Measurements from ENCODE around the gene MELK.

DNA sequence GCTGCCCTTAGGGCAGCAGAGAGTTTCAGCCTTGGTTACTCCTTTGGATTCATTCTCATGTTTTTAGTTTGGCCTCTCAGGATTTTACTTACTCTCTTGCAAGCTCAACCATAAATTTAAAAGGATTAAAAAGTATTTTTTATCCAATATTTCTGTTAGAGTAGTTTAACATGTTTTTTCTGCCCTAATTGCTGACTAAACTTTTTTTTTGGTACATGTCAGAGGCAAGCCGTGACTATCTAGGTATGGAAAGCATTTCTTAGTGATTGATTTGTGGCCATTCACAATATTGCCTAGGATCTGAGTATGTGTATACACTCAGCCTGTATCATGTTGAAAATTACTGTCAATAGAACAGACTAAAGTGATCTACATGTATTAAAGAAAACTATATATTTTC is 92.1 kb downstream of the MELK start:
- TF ChIP-seq, protein P1, sequence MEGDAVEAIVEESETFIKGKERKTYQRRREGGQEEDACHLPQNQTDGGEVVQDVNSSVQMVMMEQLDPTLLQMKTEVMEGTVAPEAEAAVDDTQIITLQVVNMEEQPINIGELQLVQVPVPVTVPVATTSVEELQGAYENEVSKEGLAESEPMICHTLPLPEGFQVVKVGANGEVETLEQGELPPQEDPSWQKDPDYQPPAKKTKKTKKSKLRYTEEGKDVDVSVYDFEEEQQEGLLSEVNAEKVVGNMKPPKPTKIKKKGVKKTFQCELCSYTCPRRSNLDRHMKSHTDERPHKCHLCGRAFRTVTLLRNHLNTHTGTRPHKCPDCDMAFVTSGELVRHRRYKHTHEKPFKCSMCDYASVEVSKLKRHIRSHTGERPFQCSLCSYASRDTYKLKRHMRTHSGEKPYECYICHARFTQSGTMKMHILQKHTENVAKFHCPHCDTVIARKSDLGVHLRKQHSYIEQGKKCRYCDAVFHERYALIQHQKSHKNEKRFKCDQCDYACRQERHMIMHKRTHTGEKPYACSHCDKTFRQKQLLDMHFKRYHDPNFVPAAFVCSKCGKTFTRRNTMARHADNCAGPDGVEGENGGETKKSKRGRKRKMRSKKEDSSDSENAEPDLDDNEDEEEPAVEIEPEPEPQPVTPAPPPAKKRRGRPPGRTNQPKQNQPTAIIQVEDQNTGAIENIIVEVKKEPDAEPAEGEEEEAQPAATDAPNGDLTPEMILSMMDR (conservative IDR thresholded peaks at IDR 0.05 in 1 of 2, IDR thresholded peaks at IDR 0.05 in 1 of 2; ENCODE audit: low read depth in 1 of 2, low read length in 2 of 2), result no peak
- TF ChIP-seq EZH2 (IDR thresholded peaks at IDR 0.05; ENCODE audit: low read length, missing control alignments), result no peak
